H9 (cell line): ENCODE measurements around the gene ACOX3. TPM values are rescaled to one million over a fixed set of nuclear protein-coding genes. Genes with fewer than 3 reads are reported as not detected.

Experiments
- DNase-seq: peaks from one replicate; pipeline ENCODE4 v3.0.0-alpha.2; 2017
- H2AFZ ChIP-seq: one replicate; pipeline ENCODE4 v1.6.1; 2013; ENCODE audit warnings: mild to moderate bottlenecking, low read length, control low read depth, moderate library complexity
- H2AK5ac ChIP-seq: 2 replicates; pipeline ENCODE4 v1.6.1; 2013; ENCODE audit warnings: low read length, control low read depth, mixed read lengths; ENCODE audit not compliant: insufficient read length
- H2BK120ac ChIP-seq: one replicate; pipeline ENCODE4 v1.6.1; 2013; ENCODE audit warnings: low read depth, mild to moderate bottlenecking, low read length, control low read depth, inconsistent platforms; ENCODE audit not compliant: poor library complexity, severe bottlenecking
- H2BK12ac ChIP-seq: 2 replicates; pipeline ENCODE4 v1.6.1; 2013; ENCODE audit warnings: low read length, control low read depth, mixed read lengths, low read depth; ENCODE audit not compliant: insufficient read length
- H2BK15ac ChIP-seq: 2 replicates; pipeline ENCODE4 v1.6.1; 2013; ENCODE audit warnings: low read depth, low read length, control low read depth
- H2BK20ac ChIP-seq: one replicate; pipeline ENCODE4 v1.6.1; 2013; ENCODE audit warnings: low read depth, mild to moderate bottlenecking, low read length, control low read depth, inconsistent platforms; ENCODE audit not compliant: poor library complexity, severe bottlenecking
- H2BK5ac ChIP-seq: 2 replicates; pipeline ENCODE4 v1.6.1; 2013; ENCODE audit warnings: low read length, control low read depth, mixed read lengths; ENCODE audit not compliant: insufficient read length
- H3K14ac ChIP-seq: 2 replicates; pipeline ENCODE4 v1.6.1; 2013; ENCODE audit warnings: low read length, control low read depth; ENCODE audit not compliant: insufficient read depth
- H3K18ac ChIP-seq: 2 replicates; pipeline ENCODE4 v1.6.1; 2013; ENCODE audit warnings: low read depth, mild to moderate bottlenecking, mixed read lengths, low read length, control low read depth; ENCODE audit not compliant: insufficient read length
- H3K23ac ChIP-seq: 2 replicates; pipeline ENCODE4 v1.6.1; 2013; ENCODE audit warnings: low read length, control low read depth, mixed read lengths, low read depth; ENCODE audit not compliant: insufficient read length
- H3K23me2 ChIP-seq: 2 replicates; pipeline ENCODE4 v1.6.1; 2013; ENCODE audit warnings: low read depth, mild to moderate bottlenecking, mixed read lengths, low read length, control low read depth; ENCODE audit not compliant: insufficient read length, poor library complexity, severe bottlenecking
- H3K27ac ChIP-seq: 2 replicates; pipeline ENCODE4 v1.5.1; 2013; ENCODE audit warnings: low read length, control low read depth, mixed read lengths, low read depth; ENCODE audit not compliant: insufficient read length
- H3K27me3 ChIP-seq: 2 replicates; pipeline ENCODE4 v1.6.1; 2013; ENCODE audit warnings: low read length, control low read depth, inconsistent platforms; ENCODE audit not compliant: insufficient read depth
- H3K4ac ChIP-seq: 2 replicates; pipeline ENCODE4 v1.6.1; 2013; ENCODE audit warnings: low read depth, mild to moderate bottlenecking, control low read depth, inconsistent platforms, low read length, moderate library complexity
- H3K4me1 ChIP-seq: 2 replicates; pipeline ENCODE4 v1.6.1; 2013; ENCODE audit warnings: low read length, control low read depth, inconsistent platforms; ENCODE audit not compliant: insufficient read depth
- H3K4me2 ChIP-seq: 2 replicates; pipeline ENCODE4 v1.6.1; 2013; ENCODE audit warnings: low read length, control low read depth, mixed read lengths; ENCODE audit not compliant: insufficient read length, insufficient read depth
- H3K56ac ChIP-seq: 2 replicates; pipeline ENCODE4 v1.6.1; 2013; ENCODE audit warnings: low read depth, mild to moderate bottlenecking, mixed read lengths, low read length, control low read depth; ENCODE audit not compliant: insufficient read length
- H3K79me1 ChIP-seq: 2 replicates; pipeline ENCODE4 v1.6.1; 2013; ENCODE audit warnings: low read depth, mild to moderate bottlenecking, moderate library complexity, low read length, control low read depth, inconsistent platforms; ENCODE audit not compliant: insufficient read depth, poor library complexity, severe bottlenecking
- H3K79me2 ChIP-seq: 2 replicates; pipeline ENCODE4 v1.6.1; 2013; ENCODE audit warnings: low read length, control low read depth, inconsistent platforms; ENCODE audit not compliant: insufficient read depth
- H3K9ac ChIP-seq: 2 replicates; pipeline ENCODE4 v1.6.1; 2013; ENCODE audit warnings: low read length, control low read depth, mixed read lengths; ENCODE audit not compliant: insufficient read length; ENCODE audit errors: extremely low read depth
- H3K9me3 ChIP-seq: one replicate; pipeline ENCODE4 v1.6.1; 2013; ENCODE audit warnings: low read depth, low read length, inconsistent platforms; ENCODE audit not compliant: control insufficient read depth
- H3T11ph ChIP-seq: one replicate; pipeline ENCODE4 v1.6.1; 2013; ENCODE audit warnings: mild to moderate bottlenecking, low read length, control low read depth, inconsistent platforms
- H4K20me1 ChIP-seq: one replicate; pipeline ENCODE4 v1.6.1; 2013; ENCODE audit not compliant: control insufficient read depth, insufficient read length, insufficient read depth
- H4K5ac ChIP-seq: 2 replicates; pipeline ENCODE4 v1.6.1; 2013; ENCODE audit warnings: low read depth, mild to moderate bottlenecking, mixed read lengths, low read length, control low read depth; ENCODE audit not compliant: insufficient read length
- H4K8ac ChIP-seq: replicated peaks from 2 replicates; pipeline ENCODE4 v1.6.1; 2013; ENCODE audit warnings: low read length, control low read depth, mixed read lengths, low read depth; ENCODE audit not compliant: insufficient read length
- H4K91ac ChIP-seq: 2 replicates; pipeline ENCODE4 v1.6.1; 2013; ENCODE audit warnings: low read depth, mild to moderate bottlenecking, moderate library complexity, mixed read lengths, low read length, control low read depth; ENCODE audit not compliant: insufficient read length
- H3K27ac Mint-ChIP-seq, 3 experiments: 2 replicates in 2 of 3; 3 replicates in 1 of 3; pipeline ENCODE4 v1.8.0; 2020 to 2021; ENCODE audit warnings: mixed read lengths in 3 of 3, mild to moderate bottlenecking in 1 of 3, moderate library complexity in 1 of 3
- H3K27me3 Mint-ChIP-seq: 2 replicates; pipeline ENCODE4 v1.8.0; 2021; ENCODE audit warnings: low read depth, mild to moderate bottlenecking, moderate library complexity, mixed read lengths
- H3K36me3 Mint-ChIP-seq, 3 experiments: 2 replicates in 2 of 3; 3 replicates in 1 of 3; pipeline ENCODE4 v1.8.0; 2020 to 2021; ENCODE audit warnings: low read depth in 3 of 3, mixed read lengths in 3 of 3; ENCODE audit not compliant: insufficient read depth in 1 of 3
- H3K4me1 Mint-ChIP-seq, 2 experiments: 2 replicates each; pipeline ENCODE4 v1.8.0; 2020; ENCODE audit warnings: mixed read lengths in 2 of 2
- H3K4me3 Mint-ChIP-seq, 2 experiments: 2 replicates in 1 of 2; 3 replicates in 1 of 2; pipeline ENCODE4 v1.8.0; 2020 to 2021; ENCODE audit warnings: mild to moderate bottlenecking in 2 of 2, mixed read lengths in 2 of 2, moderate library complexity in 1 of 2
- H3K9me3 Mint-ChIP-seq, 2 experiments: 2 replicates in 1 of 2; 3 replicates in 1 of 2; pipeline ENCODE4 v1.8.0; 2020; ENCODE audit warnings: mild to moderate bottlenecking in 2 of 2, mixed read lengths in 2 of 2, moderate library complexity in 1 of 2
- CTCF ChIP-seq: fragments of 200-600 bp; sonication (generic); conservative IDR thresholded peaks from 3 replicates; pipeline ENCODE4 v1.8.0; 2021; ENCODE audit warnings: antibody characterized with exemption, mild to moderate bottlenecking
- WGBS: extraction: QIAGEN DNeasy Blood & Tissue Kit; methylation state at CpG from one replicate; pipeline ENCODE4 v1.1.7; 2013; ENCODE audit warnings: missing lambda C conversion rate, low lambda C conversion rate, mixed read lengths; ENCODE audit not compliant: insufficient read length; ENCODE audit errors: extremely low coverage; 5-methylcytosine and 5-hydroxymethylcytosine counted together
- total RNA-seq: library from RNA; stranded (reverse); gene quantifications from 2 replicates; pipeline ENCODE4 v1.2.1, GENCODE V29; 2021

Gene ACOX3
- total RNA-seq, 1 experiment from 2014 or later = 13.8 TPM

DNA sequence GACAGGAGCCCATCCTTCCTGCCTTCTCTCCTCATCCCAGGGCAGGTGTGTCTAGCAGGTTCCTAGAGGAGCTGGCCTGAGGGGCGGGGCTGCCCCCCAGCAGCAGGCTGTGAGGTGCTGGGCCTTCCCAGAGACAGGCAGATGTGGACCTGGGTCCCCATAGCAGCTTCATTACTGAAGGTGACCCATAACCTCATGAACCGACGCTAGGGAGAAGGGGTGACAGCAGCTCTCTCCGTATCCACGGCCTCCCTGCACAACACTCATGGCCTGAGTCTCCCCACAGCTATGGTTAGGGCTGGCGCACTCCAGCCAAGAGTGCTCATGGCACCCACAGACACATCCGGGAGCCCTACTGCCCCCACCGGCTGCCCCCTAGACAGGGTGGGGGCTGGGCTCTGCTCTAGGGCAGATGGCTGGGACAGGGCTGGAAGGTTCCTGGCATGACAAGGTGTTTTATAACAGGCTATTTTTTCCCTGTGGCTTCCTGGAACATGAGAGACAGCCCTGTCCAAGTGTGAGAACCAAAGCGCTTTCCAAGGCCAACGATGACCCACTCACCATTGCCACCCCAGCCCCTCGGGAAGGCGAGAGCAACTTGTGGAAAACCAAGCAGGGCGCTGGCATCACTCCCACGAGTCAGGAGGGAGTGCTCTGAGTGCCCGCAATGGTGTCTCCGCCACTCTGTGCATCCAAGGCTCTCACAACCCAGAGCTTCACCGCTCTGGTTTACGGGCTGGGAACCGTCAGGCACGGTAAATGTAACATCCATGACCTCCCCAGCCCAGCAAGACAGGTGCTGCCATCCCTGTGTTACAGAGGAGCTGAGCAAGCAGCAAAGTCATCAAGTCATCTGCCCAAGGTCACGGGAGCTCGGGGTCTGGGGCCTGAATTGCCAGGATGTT, 59.8 kb downstream of the ACOX3 start:
- H3K4me1 Mint-ChIP-seq = peaks cover 16% of the 10 kb centered on the region in 2 experiments
- Histone ChIP-seq H3K4ac (no peak overlapping the region), H2BK120ac (no peak overlapping the region), H3K23ac (no peak overlapping the region), H2BK15ac (no peak overlapping the region), H4K91ac (no peak overlapping the region), H3T11ph (no peak overlapping the region), H4K8ac (no peak overlapping the region), H3K56ac (no peak overlapping the region), H3K14ac (0 out of 2 replicates have a peak overlapping the region, but pooled peaks have one; percentile 29), H2AFZ (no peak overlapping the region), H3K23me2 (no peaks in the 10 kb centered on the region), H3K9me3 (no peaks in the 10 kb centered on the region), H2BK20ac (no peak overlapping the region), H3K18ac (no peak overlapping the region), H3K4me1 (0 out of 2 replicates have a peak, but pooled peaks cover 2% of the 10 kb centered on the region), H2AK5ac (no peak overlapping the region), H3K4me2 (no peak overlapping the region), H3K79me2 (no peaks in the 10 kb centered on the region), H3K27ac (no peak overlapping the region), H4K5ac (no peak overlapping the region), H2BK12ac (no peak overlapping the region), H4K20me1 (no peaks in the 10 kb centered on the region), H3K9ac (no peak overlapping the region), H2BK5ac (no peak overlapping the region), H3K79me1 (no peaks in the 10 kb centered on the region), H3K27me3 (no peaks in the 10 kb centered on the region)
- WGBS = no CpG with 5 or more reads among the region's 22 CpGs
- H3K9me3 Mint-ChIP-seq = no peaks in the 10 kb centered on the region
- DNase-seq = no peak
- H3K36me3 Mint-ChIP-seq = peaks cover 0 to 6% (median 3%) of the 10 kb centered on the region in 3 experiments; a peak in 2 of 7 replicates
- TF ChIP-seq CTCF = no peak
- H3K27me3 Mint-ChIP-seq = peaks cover 2% of the 10 kb centered on the region; the same call in 1 of the 2 replicates
- H3K4me3 Mint-ChIP-seq = no peak overlapping the region
- peak overlapping the region in 1 of 3 experiments; percentile 92; a peak in 1 of 7 replicates for H3K27ac Mint-ChIP-seq
